Peyer's patch (tissue), 4 donors: ENCODE results near the gene SIGLEC6. TPM values are rescaled to one million over a fixed set of nuclear protein-coding genes. Genes with fewer than 3 reads are reported as not detected.

ENCODE experiments used
- DNase-seq, 3 donors: peaks; one replicate each; pipeline ENCODE4 v3.0.0-alpha.2; 2017 to 2019
- H3K27ac ChIP-seq, 4 donors: fragments of 200-600 bp; sonication (generic); one replicate each; pipeline ENCODE4 v1.5.1; 2016 to 2019
- H3K27me3 ChIP-seq, 2 donors: fragments of 200-600 bp; sonication (generic); one replicate each; pipeline ENCODE4 v1.5.1; 2019
- H3K36me3 ChIP-seq, 3 donors: fragments of 200-600 bp; sonication (generic); one replicate each; pipeline ENCODE4 v1.5.1; 2016 to 2019
- H3K4me1 ChIP-seq, 4 donors: fragments of 200-600 bp; sonication (generic); one replicate each; pipeline ENCODE4 v1.5.1; 2016 to 2019
- H3K4me3 ChIP-seq, 4 donors: fragments of 200-600 bp; sonication (generic); 1 replicate in 3 of 4; 2 replicates in 1 of 4; pipeline ENCODE4 v1.5.1; 2016 to 2019; ENCODE audit warnings: mild to moderate bottlenecking in 1 of 4
- H3K9me3 ChIP-seq, 4 donors: fragments of 200-600 bp; sonication (generic); one replicate each; pipeline ENCODE4 v1.5.1; 2016 to 2019; ENCODE audit warnings: mild to moderate bottlenecking in 1 of 4
- CTCF ChIP-seq, 6 experiments: fragments of 450-650 bp in 4 of 6; fragments of 200-600 bp in 2 of 6; sonication (generic) in 1 of 6; IDR thresholded peaks; one replicate each; pipeline ENCODE4 v1.5.1; 2017 to 2019; ENCODE audit warnings: antibody characterized with exemption in 6 of 6, mild to moderate bottlenecking in 3 of 6, moderate library complexity in 1 of 6
- POLR2A ChIP-seq, 2 donors: fragments of 450-650 bp; IDR thresholded peaks; one replicate each; pipeline ENCODE4 v1.5.1; 2017; ENCODE audit warnings: antibody characterized with exemption in 2 of 2, mild to moderate bottlenecking in 2 of 2, moderate library complexity in 2 of 2
- total RNA-seq, 4 donors: library from RNA; depleted of rRNA; stranded (reverse); fragments of >200 nt; gene quantifications; one replicate each; pipeline ENCODE4 v1.1.0, GENCODE V29; 2016

SIGLEC6 gene
- total RNA-seq, 4 donors from 2014 or later, result 2.7 to 19.8 (median 6.8) TPM; not detected in 1

- Histone ChIP-seq H3K27ac (peak overlapping the region in 2 of 4 donors; percentile 78 to 87), H3K9me3 (no peaks in the 10 kb centered on the region), H3K4me1 (peaks cover 0 to 9% (median 0%) of the 10 kb centered on the region in 4 donors), H3K4me3 (no peak overlapping the region), H3K27me3 (no peaks in the 10 kb centered on the region), H3K36me3 (no peaks in the 10 kb centered on the region)
- TF ChIP-seq POLR2A (IDR thresholded peaks at IDR 0.05) (no peak), CTCF (IDR thresholded peaks at IDR 0.05) (no peak)
- no peak for DNase-seq
These were observed 55.3 kb downstream of the SIGLEC6 start for GRCh38 chr19:51476164-51476563.

GRCh38 chr19:51473009-51473707 is 58.3 kb downstream of the SIGLEC6 start:
- Histone ChIP-seq H3K27ac (peak overlapping the region in 3 of 4 donors; percentile 47 to 86 (median 78)), H3K27me3 (no peaks in the 10 kb centered on the region), H3K9me3 (no peaks in the 10 kb centered on the region), H3K4me1 (peaks cover 0 to 9% (median 0%) of the 10 kb centered on the region in 4 donors), H3K4me3 (peak overlapping the region in 1 of 4 donors; percentile 10), H3K36me3 (no peaks in the 10 kb centered on the region)
- peak; percentile 75 to 95 (median 89) for DNase-seq
- TF ChIP-seq CTCF (IDR thresholded peaks at IDR 0.05) (peak; percentile 75 to 91 (median 86)), POLR2A (IDR thresholded peaks at IDR 0.05) (peak; percentile 30 to 67)

GRCh38 chr19:51472607-51473006 is 58.9 kb downstream of the SIGLEC6 start:
- Histone ChIP-seq H3K36me3 (no peaks in the 10 kb centered on the region), H3K27me3 (no peaks in the 10 kb centered on the region), H3K27ac (peak overlapping the region in 2 of 4 donors; percentile 78 to 86), H3K9me3 (no peaks in the 10 kb centered on the region), H3K4me1 (peaks cover 0 to 9% (median 0%) of the 10 kb centered on the region in 4 donors), H3K4me3 (no peak overlapping the region)
- peak in 1 of 3 donors; percentile 18 for DNase-seq
- TF ChIP-seq CTCF (IDR thresholded peaks at IDR 0.05), result no peak
- TF ChIP-seq POLR2A (IDR thresholded peaks at IDR 0.05), result no peak

GRCh38 chr19:51471527-51471926 is 59.9 kb downstream of the SIGLEC6 start:
- no peaks in the 10 kb centered on the region for H3K27me3 ChIP-seq
- TF ChIP-seq CTCF (IDR thresholded peaks at IDR 0.05), result no peak
- H3K4me3 ChIP-seq, result no peak overlapping the region
- no peak overlapping the region for H3K27ac ChIP-seq
- H3K4me1 ChIP-seq, result peaks cover 0 to 9% (median 0%) of the 10 kb centered on the region in 4 donors
- DNase-seq, result no peak
- H3K36me3 ChIP-seq, result no peaks in the 10 kb centered on the region
- no peaks in the 10 kb centered on the region for H3K9me3 ChIP-seq

GRCh38 chr19:51470966-51471365 is 60.5 kb downstream of the SIGLEC6 start:
- DNase-seq, result peak in 1 of 3 donors; percentile 11
- TF ChIP-seq POLR2A (IDR thresholded peaks at IDR 0.05) (no peak), CTCF (IDR thresholded peaks at IDR 0.05) (no peak)
- no peaks in the 10 kb centered on the region for H3K36me3 ChIP-seq
- no peak overlapping the region for H3K4me3 ChIP-seq
- H3K4me1 ChIP-seq, result peaks cover 0 to 9% (median 0%) of the 10 kb centered on the region in 4 donors
- H3K9me3 ChIP-seq, result no peaks in the 10 kb centered on the region
- no peak overlapping the region for H3K27ac ChIP-seq
- H3K27me3 ChIP-seq, result no peaks in the 10 kb centered on the region
